ENCODE results near the gene CCDC88C.

DNA sequence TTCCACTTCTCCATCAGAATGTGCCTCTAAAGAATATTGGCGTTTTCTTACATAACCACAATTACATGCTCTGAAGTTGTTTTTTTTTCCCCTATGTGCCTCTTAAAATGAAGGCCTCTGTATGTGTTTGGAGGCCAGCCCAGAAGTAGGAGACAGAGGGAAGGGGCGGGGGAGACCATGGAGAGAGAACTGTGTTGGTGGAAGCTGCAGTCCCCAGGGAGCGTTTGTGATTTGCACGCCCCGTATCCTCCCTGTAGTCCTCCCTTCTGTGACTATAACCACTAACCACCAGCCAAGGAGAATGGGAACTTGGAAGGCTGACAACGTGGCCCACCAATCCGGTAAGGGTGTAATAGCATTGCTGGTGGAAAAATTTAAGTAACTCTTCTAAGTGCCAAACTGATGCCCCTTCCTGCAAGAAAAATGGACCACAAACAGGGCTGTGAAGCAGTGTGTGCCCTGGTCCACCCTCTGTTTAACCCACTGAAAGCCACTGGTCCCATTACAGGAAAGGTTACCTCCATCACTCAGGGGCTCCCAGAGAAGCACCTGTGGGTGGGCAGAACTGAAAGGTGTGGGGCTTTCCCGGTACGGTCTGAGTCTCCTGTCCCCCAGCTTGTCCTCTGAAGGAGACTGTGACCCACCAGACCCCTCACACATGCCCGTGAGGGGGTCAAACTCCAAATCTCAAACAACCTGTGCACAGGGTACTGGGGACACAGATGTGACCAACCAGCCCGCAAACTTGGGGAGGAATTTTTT, 36.8 kb downstream of the CCDC88C start:
- TF ChIP-seq POLR2A (IDR thresholded peaks at IDR 0.05; ENCODE audit: low read length) (no peak), GATA1 (IDR thresholded peaks at IDR 0.05; ENCODE audit: low read depth, low read length) (no peak)
